GM06990 (cell line): ENCODE results near the gene MAGEA3.
"Not testable (repeated sequence)": the region's sequence is repeated elsewhere in the genome, so short reads cannot be mapped to it uniquely, and the experiment has no call there.

Experiments
- DNase-seq: peaks from one replicate; pipeline ENCODE4 v3.0.0-alpha.2; 2011; ENCODE audit not compliant: insufficient read length; ENCODE audit errors: extremely low read depth
- H3K27me3 ChIP-seq: replicated peaks from 2 replicates; pipeline ENCODE4 v1.6.0; 2011; ENCODE audit warnings: low read length; ENCODE audit not compliant: control insufficient read depth, insufficient read depth
- H3K36me3 ChIP-seq: 2 replicates; pipeline ENCODE4 v1.5.1; 2011; ENCODE audit warnings: low read length; ENCODE audit not compliant: control insufficient read depth, insufficient read depth
- H3K4me3 ChIP-seq: replicated peaks from 2 replicates; pipeline ENCODE4 v1.5.1; 2011; ENCODE audit warnings: low read depth, mild to moderate bottlenecking, control low read depth, low read length
- TF ChIP-seq, protein P1 (sequence below): IDR thresholded peaks from 2 replicates; pipeline ENCODE4 v1.5.1; 2011; ENCODE audit warnings: low read length, control low read depth, mild to moderate bottlenecking, inconsistent platforms; ENCODE audit not compliant: insufficient read depth, poor library complexity, severe bottlenecking

Gene MAGEA3

DNA sequence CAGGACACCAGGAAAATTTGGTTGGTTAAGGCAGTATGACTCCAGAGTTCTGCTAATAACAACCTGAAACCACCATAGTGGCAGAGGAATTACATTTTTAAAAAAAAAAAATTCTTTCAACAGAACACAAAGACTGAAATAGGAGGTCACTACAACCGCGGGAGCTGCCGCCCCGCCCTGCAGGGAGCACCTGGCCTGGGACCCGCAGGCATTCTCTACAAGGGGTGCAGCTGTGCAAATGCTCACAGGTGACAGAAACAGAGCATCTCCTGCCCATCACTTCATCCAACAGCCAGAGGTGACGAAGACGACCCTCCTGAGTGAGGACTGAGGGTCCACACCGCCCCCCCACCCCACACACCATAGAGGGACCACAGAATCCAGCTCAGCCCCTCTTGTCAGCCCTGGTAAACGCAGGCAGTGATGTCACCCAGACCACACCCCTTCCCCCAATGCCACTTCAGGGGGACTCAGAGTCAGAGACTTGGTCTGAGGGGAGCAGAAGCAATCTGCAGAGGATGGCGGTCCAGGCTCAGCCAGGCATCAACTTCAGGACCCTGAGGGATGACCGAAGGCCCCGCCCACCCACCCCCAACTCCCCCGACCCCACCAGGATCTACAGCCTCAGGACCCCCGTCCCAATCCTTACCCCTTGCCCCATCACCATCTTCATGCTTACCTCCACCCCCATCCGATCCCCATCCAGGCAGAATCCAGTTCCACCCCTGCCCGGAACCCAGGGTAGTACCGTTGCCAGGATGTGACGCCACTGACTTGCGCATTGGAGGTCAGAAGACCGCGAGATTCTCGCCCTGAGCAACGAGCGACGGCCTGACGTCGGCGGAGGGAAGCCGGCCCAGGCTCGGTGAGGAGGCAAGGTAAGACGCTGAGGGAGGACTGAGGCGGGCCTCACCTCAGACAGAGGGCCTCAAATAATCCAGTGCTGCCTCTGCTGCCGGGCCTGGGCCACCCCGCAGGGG lies at the start of gene MAGEA3:
TSS of gene MAGEA3 (plus strand) at position 843 of the 980 bp plus-strand sequence. CDS start 2,039 bp downstream, outside the sequence.
- not testable (repeated sequence) for H3K4me3 ChIP-seq, H3K27me3 ChIP-seq, DNase-seq, H3K36me3 ChIP-seq

GRCh38 chrX:152652060-152652459 lies 46.5 kb upstream of the MAGEA3 start:
- Histone ChIP-seq H3K27me3 (no peaks in the 10 kb centered on the region; the same call in 1 of the 2 replicates), H3K36me3 (no peaks in the 10 kb centered on the region), H3K4me3 (no peak overlapping the region)
- TF ChIP-seq, protein P1, sequence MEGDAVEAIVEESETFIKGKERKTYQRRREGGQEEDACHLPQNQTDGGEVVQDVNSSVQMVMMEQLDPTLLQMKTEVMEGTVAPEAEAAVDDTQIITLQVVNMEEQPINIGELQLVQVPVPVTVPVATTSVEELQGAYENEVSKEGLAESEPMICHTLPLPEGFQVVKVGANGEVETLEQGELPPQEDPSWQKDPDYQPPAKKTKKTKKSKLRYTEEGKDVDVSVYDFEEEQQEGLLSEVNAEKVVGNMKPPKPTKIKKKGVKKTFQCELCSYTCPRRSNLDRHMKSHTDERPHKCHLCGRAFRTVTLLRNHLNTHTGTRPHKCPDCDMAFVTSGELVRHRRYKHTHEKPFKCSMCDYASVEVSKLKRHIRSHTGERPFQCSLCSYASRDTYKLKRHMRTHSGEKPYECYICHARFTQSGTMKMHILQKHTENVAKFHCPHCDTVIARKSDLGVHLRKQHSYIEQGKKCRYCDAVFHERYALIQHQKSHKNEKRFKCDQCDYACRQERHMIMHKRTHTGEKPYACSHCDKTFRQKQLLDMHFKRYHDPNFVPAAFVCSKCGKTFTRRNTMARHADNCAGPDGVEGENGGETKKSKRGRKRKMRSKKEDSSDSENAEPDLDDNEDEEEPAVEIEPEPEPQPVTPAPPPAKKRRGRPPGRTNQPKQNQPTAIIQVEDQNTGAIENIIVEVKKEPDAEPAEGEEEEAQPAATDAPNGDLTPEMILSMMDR: no peak
- no peak for DNase-seq

- Histone ChIP-seq H3K36me3 (no peaks in the 10 kb centered on the region), H3K27me3 (no peaks in the 10 kb centered on the region; the same call in 1 of the 2 replicates), H3K4me3 (no peak overlapping the region)
- TF ChIP-seq, protein P1: no peak
- no peak for DNase-seq
These were observed 46.1 kb upstream of the MAGEA3 start for GRCh38 chrX:152652467-152652866.

DNA sequence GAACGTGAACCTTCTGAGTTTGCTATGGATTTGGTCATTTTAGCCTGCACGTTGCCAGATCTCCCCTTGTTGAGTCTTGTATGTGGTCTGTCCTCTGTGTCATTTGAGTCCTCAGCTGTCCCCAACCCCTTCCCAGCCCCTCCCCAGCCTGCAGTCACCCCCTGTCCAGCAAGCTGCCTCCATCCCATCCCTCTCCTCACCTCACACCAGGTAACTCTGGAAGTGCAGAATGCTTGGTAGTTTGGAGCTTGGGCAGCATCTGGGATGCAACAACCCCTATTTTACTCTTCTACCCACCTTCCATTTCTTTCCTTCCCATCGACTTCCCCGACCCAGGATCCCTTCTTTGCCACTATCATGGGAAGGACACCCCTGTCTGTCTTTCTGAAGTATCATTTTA lies 42.5 kb upstream of the MAGEA3 start:
- TF ChIP-seq, protein P1: no peak
- Histone ChIP-seq H3K27me3 (no peaks in the 10 kb centered on the region; the same call in 1 of the 2 replicates), H3K36me3 (no peaks in the 10 kb centered on the region), H3K4me3 (no peak overlapping the region)
- DNase-seq: no peak

DNA sequence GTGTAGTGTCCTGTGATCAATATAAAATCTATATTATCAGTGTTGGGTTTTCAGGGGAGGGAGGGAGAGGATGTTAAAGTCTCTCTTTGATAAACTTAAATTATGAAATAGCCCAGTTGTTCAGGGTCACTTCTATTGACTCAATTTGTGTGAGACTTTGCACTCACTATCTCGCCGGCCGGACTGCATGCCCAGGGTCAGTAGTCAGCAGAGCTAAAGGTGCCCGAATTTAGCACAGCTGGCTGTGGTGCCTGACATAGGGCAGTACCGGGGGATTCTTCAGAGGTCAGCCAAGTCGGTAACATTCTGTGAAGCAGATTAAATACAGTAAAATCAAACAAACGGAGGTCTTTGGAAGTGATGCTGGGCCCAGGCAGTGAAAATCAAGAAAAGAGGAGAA lies 41.7 kb upstream of the MAGEA3 start:
- H3K27me3 ChIP-seq: no peaks in the 10 kb centered on the region; the same call in 1 of the 2 replicates
- no peak overlapping the region for H3K4me3 ChIP-seq
- H3K36me3 ChIP-seq: no peaks in the 10 kb centered on the region
- TF ChIP-seq, protein P1: no peak
- DNase-seq: no peak

DNA sequence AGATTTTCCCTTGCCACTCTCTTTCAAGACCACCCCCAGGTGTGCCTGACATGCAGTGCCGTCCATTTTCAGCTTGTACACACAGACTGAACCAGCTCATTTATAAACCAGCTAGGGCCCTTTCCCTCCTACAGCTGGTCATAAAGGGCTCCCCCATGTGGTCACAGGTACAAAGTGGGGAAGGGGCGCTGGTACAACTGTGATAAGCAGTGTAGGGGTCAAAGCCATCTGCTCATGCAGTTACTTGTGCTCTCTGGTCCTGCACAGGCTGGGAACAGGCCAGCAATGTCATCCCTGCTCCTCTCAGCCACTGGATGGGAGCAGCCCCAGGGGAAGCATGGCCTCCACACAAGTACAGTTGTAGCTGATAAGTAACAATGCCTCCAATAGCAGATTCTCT lies 40.3 kb upstream of the MAGEA3 start:
- Histone ChIP-seq H3K4me3 (no peak overlapping the region), H3K27me3 (no peaks in the 10 kb centered on the region; the same call in 1 of the 2 replicates), H3K36me3 (no peaks in the 10 kb centered on the region)
- TF ChIP-seq, protein P1: peak; percentile 23
- DNase-seq: no peak
